K562 (cell line): Measurements from ENCODE around the gene PLA2G4D. TPM values are rescaled to one million over a fixed set of nuclear protein-coding genes. Genes with fewer than 3 reads are reported as not detected.

Source experiments
- ATAC-seq: fragments of 200-7000 bp; cut with Tn5 transposase; 3 replicates; pipeline ENCODE4 v1.9.1; 2020; ENCODE audit warnings: moderate library complexity
- BruUV-seq: library from RNA; stranded (reverse); fragments of 400-500 nt; replicated peaks from 2 replicates; lab custom pipeline; 2021; lab: Mats Ljungman, UMichigan
- CTCF ChIA-PET: fragments of 300-600 bp; formaldehyde crosslinking; extraction: SDS; loops from one replicate; lab custom pipeline; 2021; ENCODE audit warnings: low intra/inter-chr PET ratio; lab: Yijun Ruan, JAX
- POLR2A ChIA-PET: fragments of 300-600, 350-650 bp; sonication (Branson Sonifier 250); formaldehyde crosslinking; extraction: SDS; loops from one replicate; lab custom pipeline; 2021; ENCODE audit warnings: antibody characterized with exemption, inconsistent platforms; lab: Yijun Ruan, JAX
- DNase-seq, 4 experiments: peaks; one replicate each; pipeline versions ENCODE4 v3.0.0 to v3.0.0-alpha.2; 2011 to 2018; ENCODE audit warnings: low spot score in 3 of 4, mixed read lengths in 3 of 4; ENCODE audit errors: extremely low read depth in 1 of 4
- FAIRE-seq: peaks from 2 replicates; lab custom pipeline; 2011; peaks lifted over from hg19 to GRCh38; lab: Jason Lieb, UNC
- H2AFZ ChIP-seq: 2 replicates; pipeline ENCODE4 v1.6.0; 2011; ENCODE audit warnings: low read depth, low read length, control low read depth, inconsistent platforms
- H3K27ac ChIP-seq: fragments of 200-600 bp; 3 replicates; pipeline ENCODE4 v1.8.0; 2011; ENCODE audit warnings: low read depth, mild to moderate bottlenecking, control low read depth, inconsistent platforms, low read length, moderate library complexity, mixed read lengths; ENCODE audit errors: extremely low read depth
- H3K27me3 ChIP-seq, 2 experiments: fragments of 300-600 bp in 1 of 2; 2 replicates in 1 of 2; 3 replicates in 1 of 2; pipeline versions ENCODE4 v1.6.0 to v1.8.0; 2011; ENCODE audit warnings: inconsistent platforms in 2 of 2, low read length in 2 of 2, mild to moderate bottlenecking in 1 of 2, mixed read lengths in 1 of 2, moderate library complexity in 1 of 2; ENCODE audit not compliant: control insufficient read depth in 2 of 2, insufficient read depth in 2 of 2
- H3K36me3 ChIP-seq: fragments of 300-600 bp; 3 replicates; pipeline ENCODE4 v1.8.0; 2011; ENCODE audit warnings: mild to moderate bottlenecking, low read length, inconsistent platforms; ENCODE audit not compliant: control insufficient read depth, insufficient read depth
- H3K4me1 ChIP-seq, 2 experiments: fragments of 200-600 bp in 1 of 2; replicated peaks in 1 of 2; 2 replicates in 1 of 2; 3 replicates in 1 of 2; pipeline versions ENCODE4 v1.5.1 to v1.8.0; 2011; ENCODE audit warnings: inconsistent platforms in 2 of 2, low read length in 2 of 2, mild to moderate bottlenecking in 1 of 2, mixed read lengths in 1 of 2, moderate library complexity in 1 of 2; ENCODE audit not compliant: control insufficient read depth in 2 of 2, insufficient read depth in 2 of 2
- H3K4me2 ChIP-seq: 2 replicates; pipeline ENCODE4 v1.6.1; 2011; ENCODE audit warnings: low read length, control low read depth, inconsistent platforms, mixed read lengths; ENCODE audit not compliant: insufficient read depth
- H3K4me3 ChIP-seq: fragments of 200-600 bp; sonication (generic), shearing (Covaris generic); 2 replicates; pipeline ENCODE4 v1.5.1; 2016; ENCODE audit warnings: control low read depth, inconsistent platforms
- H3K79me2 ChIP-seq: fragments of 200-600 bp; 3 replicates; pipeline ENCODE4 v1.8.0; 2011; ENCODE audit warnings: low read length, inconsistent platforms; ENCODE audit not compliant: control insufficient read depth, insufficient read depth
- H3K9ac ChIP-seq, 2 experiments: 2 replicates each; pipeline versions ENCODE4 v1.6.0 to v1.6.1; 2011; ENCODE audit warnings: low read depth in 2 of 2, low read length in 2 of 2, control low read depth in 1 of 2, inconsistent platforms in 1 of 2, mild to moderate bottlenecking in 1 of 2, mixed read lengths in 1 of 2; ENCODE audit not compliant: insufficient read depth in 1 of 2
- H3K9me1 ChIP-seq: one replicate; pipeline ENCODE4 v1.6.0; 2011; ENCODE audit warnings: inconsistent platforms, mild to moderate bottlenecking, low read length, moderate library complexity; ENCODE audit not compliant: control insufficient read depth, insufficient read depth
- H3K9me3 ChIP-seq: replicated peaks from 2 replicates; pipeline ENCODE4 v1.5.1; 2011; ENCODE audit warnings: low read depth, low read length, inconsistent platforms; ENCODE audit not compliant: control insufficient read depth, insufficient read depth
- H4K20me1 ChIP-seq: replicated peaks from 2 replicates; pipeline ENCODE4 v1.6.1; 2011; ENCODE audit warnings: low read length, inconsistent platforms, mixed read lengths; ENCODE audit not compliant: control insufficient read depth, insufficient read depth
- CTCFL ChIP-seq: IDR thresholded peaks from 2 replicates; pipeline ENCODE4 v1.6.1; 2011; ENCODE audit warnings: borderline replicate concordance, low read depth, mild to moderate bottlenecking, moderate library complexity, low read length; ENCODE audit not compliant: insufficient read depth, poor library complexity, severe bottlenecking
- EHMT2 ChIP-seq: fragments of 450-650 bp; IDR thresholded peaks from 2 replicates; pipeline ENCODE4 v1.6.1; 2018; ENCODE audit warnings: antibody characterized with exemption
- HNRNPLL ChIP-seq: fragments of 200-400 bp; formaldehyde crosslinking; IDR thresholded peaks from 2 replicates; pipeline ENCODE4 v1.6.1; 2017; ENCODE audit warnings: low read length, low read depth, mild to moderate bottlenecking; ENCODE audit not compliant: poor library complexity, severe bottlenecking
- MYC ChIP-seq, 2 experiments: fragments of 250-450 bp in 1 of 2; sonication (Bioruptor Pico) in 1 of 2; IDR thresholded peaks; 2 replicates each; pipeline versions ENCODE4 v1.5.1 to v1.6.1; 2012 to 2021; ENCODE audit warnings: low read depth in 2 of 2, borderline replicate concordance in 1 of 2, improper control_type of control experiment in 1 of 2, low read length in 1 of 2, mild to moderate bottlenecking in 1 of 2, moderate library complexity in 1 of 2
- NR3C1 ChIP-seq: sonication (generic); formaldehyde crosslinking; IDR thresholded peaks from 2 replicates; pipeline ENCODE4 v1.8.1; 2022; ENCODE audit warnings: missing genetic modification reagents
- PTTG1 ChIP-seq: fragments of 450-650 bp; IDR thresholded peaks from 2 replicates; pipeline ENCODE4 v1.6.1; 2016; ENCODE audit warnings: low read depth, mild to moderate bottlenecking, missing genetic modification characterization, missing compliant biosample characterization
- PURB ChIP-seq: sonication (generic); formaldehyde crosslinking; IDR thresholded peaks from 2 replicates; pipeline ENCODE4 v1.9.0; 2021; ENCODE audit warnings: low read depth, mild to moderate bottlenecking, missing genetic modification reagents
- RAD21 ChIP-seq, 2 experiments: fragments of 250-450 bp in 1 of 2; fragments of 450-650 bp in 1 of 2; sonication (Bioruptor Pico) in 1 of 2; formaldehyde crosslinking in 1 of 2; IDR thresholded peaks in 1 of 2; conservative IDR thresholded peaks in 1 of 2; 2 replicates each; pipeline versions ENCODE4 v1.4.0 to v1.8.0; 2020 to 2022; ENCODE audit warnings: mild to moderate bottlenecking in 2 of 2, moderate library complexity in 1 of 2
- RBM14 ChIP-seq: fragments of 200-400 bp; formaldehyde crosslinking; IDR thresholded peaks from 2 replicates; pipeline ENCODE4 v1.6.1; 2018; ENCODE audit warnings: low read depth, mild to moderate bottlenecking, low read length, moderate library complexity, borderline replicate concordance; ENCODE audit not compliant: insufficient read depth
- RCOR1 ChIP-seq, 2 experiments: IDR thresholded peaks; 2 replicates each; pipeline ENCODE4 v1.6.1; 2012; ENCODE audit warnings: low read depth in 2 of 2, low read length in 2 of 2, borderline replicate concordance in 1 of 2, improper control_type of control experiment in 1 of 2
- SETDB1 ChIP-seq: IDR thresholded peaks from one replicate; pipeline ENCODE4 v1.6.1; 2012; ENCODE audit warnings: low read length, control low read depth, inconsistent platforms
- SMARCB1 ChIP-seq: IDR thresholded peaks from 2 replicates; pipeline ENCODE4 v1.6.1; 2011; ENCODE audit warnings: improper control_type of control experiment, low read depth; ENCODE audit not compliant: insufficient read length
- TCF3 ChIP-seq: sonication (generic); formaldehyde crosslinking; IDR thresholded peaks from 2 replicates; pipeline ENCODE4 v1.4.0; 2020; ENCODE audit warnings: mild to moderate bottlenecking, missing genetic modification reagents
- ZC3H11A ChIP-seq: IDR thresholded peaks from 2 replicates; pipeline ENCODE4 v1.6.1; 2012; ENCODE audit warnings: low read depth, low read length, improper control_type of control experiment
- ZNF282 ChIP-seq: sonication (generic); formaldehyde crosslinking; IDR thresholded peaks from 2 replicates; pipeline ENCODE4 v1.8.1; 2023; ENCODE audit warnings: missing genetic modification reagents
- ZNF696 ChIP-seq: fragments of 250-450 bp; sonication (Bioruptor Pico); conservative IDR thresholded peaks from 2 replicates; pipeline ENCODE4 v1.4.0; 2020; ENCODE audit warnings: mild to moderate bottlenecking, moderate library complexity
- WGBS: fragments of 100-300 bp; shearing (Covaris generic); methylation state at CpG from one replicate; pipeline ENCODE4 v1.1.6; 2016; ENCODE audit warnings: low coverage, mixed read lengths; ENCODE audit not compliant: insufficient coverage; ENCODE audit errors: missing lambda C conversion rate; 5-methylcytosine and 5-hydroxymethylcytosine counted together
- in situ Hi-C: fragments of 300-500 bp; cut with MboI; formaldehyde crosslinking; loops from 4 replicates; pipeline ENCODE4 v1.15.0; 2018; ENCODE audit warnings: inconsistent platforms, mixed read lengths
- intact Hi-C: fragments of 100-400 bp; cut with micrococcal nuclease; formaldehyde crosslinking; loops from 2 replicates; pipeline ENCODE4 v1.14.2; 2022
- polyA plus RNA-seq, 8 experiments: library from polyadenylated mRNA; depleted of rRNA in 4 of 8; stranded (reverse) in 5 of 8; unstranded in 3 of 8; fragments of >200 nt; fragmentation: Nextera tagmentation in 2 of 8; fragmentation: Illumina TruSeq in 1 of 8; extraction: Ambion mirVana in 2 of 8; extraction: Trizol in 1 of 8; gene quantifications; 2 replicates each; pipeline versions ENCODE4 v1.2.1 to v1.2.3, GENCODE V29; 2011 to 2014; ENCODE audit warnings: inconsistent platforms in 1 of 8, missing spikeins in 1 of 8
- total RNA-seq, 7 experiments: library from RNA; depleted of rRNA in 6 of 7; stranded (reverse); fragments of >200 nt in 6 of 7; fragmentation: Illumina TruSeq in 2 of 7; extraction: Trizol in 2 of 7; gene quantifications; 2 replicates each; pipeline versions ENCODE4 v1.2.1 to v1.2.3, GENCODE V29; 2011 to 2021; ENCODE audit warnings: low replicate concordance in 1 of 7

The PLA2G4D gene
- total and polyA plus RNA-seq, 9 of the 15 experiments (the other 6 are each of a cell fraction or from before 2014, with no cell fraction given) = 0.04 TPM; not detected in 8

GRCh38 chr15:42134617-42135245 lies 40.4 kb upstream of the PLA2G4D start (continued):
- TF ChIP-seq PTTG1 (tag) (no peak), ZC3H11A (no peak), ZNF282 (no peak), SETDB1 (no peak)

GRCh38 chr15:42133886-42134502 lies 39.6 kb upstream of the PLA2G4D start:
- Histone ChIP-seq H3K9me1 (no peaks in the 10 kb centered on the region), H3K79me2 (no peaks in the 10 kb centered on the region), H3K4me1 (no peaks in the 10 kb centered on the region), H3K9ac (no peak overlapping the region), H2AFZ (peak overlapping the region; percentile 3; the same call in 1 of the 2 replicates), H3K36me3 (no peaks in the 10 kb centered on the region), H3K27me3 (peaks cover 3 to 38% of the 10 kb centered on the region in 2 experiments; a peak in 4 of 5 replicates), H3K4me3 (no peak overlapping the region), H4K20me1 (0 out of 2 replicates have a peak, but pooled peaks cover 4% of the 10 kb centered on the region), H3K9me3 (no peaks in the 10 kb centered on the region), H3K4me2 (no peak overlapping the region), H3K27ac (no peak overlapping the region)
- DNase-seq (peak; percentile 68 to 76 (median 72)), FAIRE-seq (peak; percentile 93), ATAC-seq (peak; percentile 98)
- POLR2A ChIA-PET = interaction anchor here (0.7 to 1.0 kb wide), 2 partner anchors 44 to 150 kb away, joined by 3 read pairs; no protein-coding TSS in a partner anchor
- intact Hi-C loops (loop anchor here (2.0 to 5.0 kb wide), 2 partner anchors 37 to 67 kb away; no protein-coding TSS in a partner anchor), in situ Hi-C loops (no loop called here)
- CTCF ChIA-PET = interaction anchor here (0.6 to 1.9 kb wide), 7 partner anchors 33 to 144 kb away, joined by 3 to 13 read pairs (median 3); partner anchors contain the start of gene PLA2G4D
- BruUV-seq = no TSS peak
- WGBS = 8% methylated on average over 11 of the region's 11 CpGs
- TF ChIP-seq NR3C1 (no peak), RAD21 (CRISPR knock-in tag; conservative IDR thresholded peaks at IDR 0.05 in 1 of 2, IDR thresholded peaks at IDR 0.05 in 1 of 2) (peak; percentile 57 to 87), MYC (IDR thresholded peaks at IDR 0.05; ENCODE audit: low read depth, low read length) (peak; percentile 44; the same call in 1 of the 2 replicates), MYC (CRISPR knock-in tag; IDR thresholded peaks at IDR 0.05; ENCODE audit: borderline replicate concordance, low read depth) (no peak), PURB (CRISPR knock-in tag) (no peak), RBM14 (no peak), ZNF696 (CRISPR knock-in tag) (no peak), TCF3 (CRISPR knock-in tag) (no peak), RCOR1 (IDR thresholded peaks at IDR 0.05; ENCODE audit: borderline replicate concordance in 1 of 2, low read depth in 2 of 2, low read length in 2 of 2) (peak in 1 of 2 experiments; percentile 49; a peak in 1 of 4 replicates), EHMT2 (0 out of 2 replicates have a peak, but pooled peaks have one; percentile 12), SMARCB1 (no peak), CTCFL (no peak), HNRNPLL (no peak)
